DMS114 treated with DMSO at 0.1 percent for 48 hours (cell line): ENCODE measurements around the gene ZNF844.
"Not testable (repeated sequence)": the region's sequence is repeated elsewhere in the genome, so short reads cannot be mapped to it uniquely, and the experiment has no call there.

Experiments
- DNase-seq: peaks from one replicate; lab custom pipeline; 2025; ENCODE audit not compliant: unreplicated experiment; lab: John Stamatoyannopoulos, UW

Gene ZNF844

DNA sequence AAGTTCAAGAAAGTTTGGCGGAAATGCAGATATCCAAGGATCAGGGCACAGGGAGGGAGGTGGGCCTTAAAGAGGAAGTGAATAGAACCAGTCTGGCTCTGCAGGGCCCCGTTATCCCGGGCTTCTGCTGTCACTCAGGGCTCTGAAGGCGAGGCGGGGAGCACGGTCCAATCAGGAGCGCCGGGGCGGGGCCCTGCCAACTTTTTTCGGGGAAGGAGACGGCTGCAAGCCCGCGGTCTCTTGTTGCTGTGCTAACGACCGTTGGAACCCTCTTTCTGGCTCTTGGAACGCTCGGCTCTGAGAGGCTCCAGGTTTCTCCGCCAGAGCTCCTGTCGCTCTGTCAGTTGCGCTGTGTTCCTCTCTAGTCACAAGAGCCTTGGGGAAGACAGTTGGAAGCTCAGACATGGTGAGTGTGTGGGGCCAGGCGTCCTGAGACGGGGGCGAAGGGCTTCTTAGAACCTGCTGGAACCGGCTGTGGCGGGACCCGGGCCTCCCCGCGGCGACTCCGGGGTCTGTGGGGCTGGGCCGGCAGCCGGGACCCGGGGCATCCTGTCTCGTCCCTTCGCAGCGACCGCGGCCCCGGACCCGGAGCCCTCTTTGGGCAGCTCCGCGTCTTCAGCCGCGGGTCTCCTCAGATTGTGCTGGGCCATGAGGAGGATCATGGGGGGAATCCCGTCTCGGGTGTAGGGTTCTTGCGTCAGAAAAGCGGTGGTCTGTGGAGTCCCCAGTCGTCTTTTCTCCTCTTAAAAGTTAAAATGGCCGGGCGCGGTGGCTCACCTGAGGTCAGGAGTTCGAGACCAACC is 27.7 kb downstream of the ZNF844 start:
- DNase-seq: peak; percentile 80

DNA sequence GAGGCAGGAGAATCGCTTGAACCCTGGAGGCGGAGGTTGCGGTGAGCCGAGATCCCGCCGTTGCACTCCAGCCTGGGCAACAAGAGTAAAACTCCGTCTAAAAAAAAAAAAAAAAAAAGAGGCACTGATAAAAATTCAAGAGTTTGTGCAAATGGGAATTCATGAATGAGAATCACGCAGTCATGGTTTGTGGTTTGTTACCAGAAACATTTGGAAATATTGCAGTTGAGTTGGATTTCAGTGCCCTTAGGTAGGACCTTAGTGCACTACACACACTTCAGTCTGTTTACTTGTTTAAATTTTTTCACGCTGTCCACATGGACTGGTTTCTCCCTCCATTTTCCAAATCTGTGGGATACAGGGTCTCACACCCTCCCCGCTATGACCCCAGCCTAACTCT is 28.4 kb downstream of the ZNF844 start:
- DNase-seq: no peak

DNA sequence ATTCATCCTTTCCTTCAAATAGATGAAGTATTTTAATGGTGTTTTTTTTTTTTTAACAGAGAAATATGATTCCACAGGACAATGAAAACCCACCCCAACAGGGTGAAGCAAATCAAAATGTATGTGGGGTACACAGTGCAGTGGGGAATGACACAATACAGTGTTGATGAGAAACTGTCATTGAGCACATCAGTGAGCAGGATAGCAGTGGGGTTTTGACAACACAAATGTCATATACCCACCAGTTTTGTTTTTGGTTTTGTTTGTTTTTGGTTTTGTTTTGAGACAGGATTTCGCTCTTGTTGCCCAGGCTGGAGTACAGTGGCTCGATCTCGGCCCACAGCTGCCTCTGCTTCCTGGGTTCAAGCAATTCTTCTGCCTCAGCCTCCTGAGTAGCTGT is 29.2 kb downstream of the ZNF844 start:
- DNase-seq: no peak

DNA sequence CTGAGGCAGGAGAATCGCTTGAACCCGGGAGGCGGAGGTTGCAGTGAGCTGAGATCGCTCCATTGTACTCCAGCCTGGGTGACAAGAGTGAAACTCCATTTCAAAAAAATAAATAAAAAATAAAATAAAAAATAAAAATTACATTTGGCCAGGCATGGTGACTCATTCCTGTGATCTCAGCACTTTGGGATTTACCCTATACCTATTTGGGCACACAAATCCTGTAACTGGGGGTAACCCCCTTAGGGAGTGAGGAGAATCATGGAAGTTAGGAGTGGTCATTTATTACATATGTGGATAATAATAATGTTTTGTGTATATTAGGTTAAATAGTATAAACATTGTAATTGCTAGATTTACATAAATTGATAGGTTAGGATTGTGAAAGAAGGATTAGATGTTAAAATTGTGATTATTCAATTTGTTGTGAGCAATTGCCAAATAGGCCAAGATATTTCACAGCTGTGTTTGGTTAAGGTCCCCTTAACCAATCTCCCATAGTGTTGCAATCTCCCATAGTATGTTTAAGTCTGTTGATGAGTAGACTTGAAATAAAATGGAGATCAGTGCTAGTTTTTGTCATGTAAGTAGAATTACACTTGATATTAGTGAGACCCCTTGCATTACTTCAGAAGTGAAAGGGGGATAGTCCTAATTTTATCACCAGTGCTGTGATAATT is 30.7 kb downstream of the ZNF844 start:
- no peak for DNase-seq

DNA sequence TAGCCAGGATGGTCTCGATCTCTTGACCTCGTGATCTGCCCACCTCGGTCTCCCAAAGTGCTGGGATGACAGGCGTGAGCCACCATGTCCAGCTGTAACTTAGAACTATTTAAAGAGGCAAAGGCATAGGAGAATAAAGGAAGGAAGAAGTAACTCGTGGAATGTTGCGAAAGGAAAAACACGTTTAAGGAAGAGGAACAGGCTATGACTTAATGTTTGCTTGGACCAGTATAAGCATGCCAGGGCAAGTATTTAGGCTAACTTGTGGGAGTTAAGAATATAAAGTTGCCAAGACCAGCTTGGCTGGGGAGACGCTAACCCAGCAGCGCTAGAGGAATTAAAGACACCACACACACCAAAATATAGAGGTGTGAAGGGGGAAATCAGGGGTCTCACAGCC is 33.5 kb downstream of the ZNF844 start:
- no peak for DNase-seq

DNA sequence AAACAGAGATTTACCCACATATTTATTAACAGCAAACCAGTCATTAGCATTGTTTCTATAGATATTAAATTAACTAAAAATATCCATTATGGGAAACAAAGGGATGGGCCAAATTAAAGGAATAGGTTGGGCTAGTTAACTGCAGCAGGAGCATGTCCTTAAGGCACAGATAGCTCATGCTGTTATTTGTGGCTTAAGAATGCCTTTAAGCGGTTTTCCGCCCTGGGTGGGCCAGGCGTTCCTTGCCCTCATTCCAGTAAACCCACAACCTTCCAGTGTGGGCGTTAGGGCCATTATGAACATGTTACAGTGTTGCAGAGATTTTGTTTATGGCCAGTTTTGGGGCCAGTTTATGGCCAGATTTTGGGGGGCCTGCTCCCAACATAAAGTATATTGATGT is 39.4 kb downstream of the ZNF844 start:
- not testable (repeated sequence) for DNase-seq

DNA sequence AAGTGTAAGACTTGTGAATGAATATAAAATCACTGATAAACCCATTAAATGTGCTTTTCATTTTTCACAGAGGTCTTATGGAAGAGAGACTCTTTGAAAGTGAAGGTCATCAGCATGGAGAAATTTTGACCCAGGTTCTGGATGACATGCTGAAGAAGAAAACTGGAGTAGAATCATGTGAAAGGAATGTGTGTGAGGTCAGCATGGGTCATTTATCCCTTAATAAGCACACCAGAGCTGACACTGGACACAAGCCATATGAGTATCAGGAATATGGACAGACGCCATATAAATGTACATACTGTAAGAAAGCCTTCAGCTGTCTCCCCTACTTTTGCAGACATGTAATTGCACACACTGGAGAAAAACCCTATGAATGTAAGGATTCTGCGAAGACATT is 46.6 kb downstream of the ZNF844 start:
- DNase-seq: no peak

DNA sequence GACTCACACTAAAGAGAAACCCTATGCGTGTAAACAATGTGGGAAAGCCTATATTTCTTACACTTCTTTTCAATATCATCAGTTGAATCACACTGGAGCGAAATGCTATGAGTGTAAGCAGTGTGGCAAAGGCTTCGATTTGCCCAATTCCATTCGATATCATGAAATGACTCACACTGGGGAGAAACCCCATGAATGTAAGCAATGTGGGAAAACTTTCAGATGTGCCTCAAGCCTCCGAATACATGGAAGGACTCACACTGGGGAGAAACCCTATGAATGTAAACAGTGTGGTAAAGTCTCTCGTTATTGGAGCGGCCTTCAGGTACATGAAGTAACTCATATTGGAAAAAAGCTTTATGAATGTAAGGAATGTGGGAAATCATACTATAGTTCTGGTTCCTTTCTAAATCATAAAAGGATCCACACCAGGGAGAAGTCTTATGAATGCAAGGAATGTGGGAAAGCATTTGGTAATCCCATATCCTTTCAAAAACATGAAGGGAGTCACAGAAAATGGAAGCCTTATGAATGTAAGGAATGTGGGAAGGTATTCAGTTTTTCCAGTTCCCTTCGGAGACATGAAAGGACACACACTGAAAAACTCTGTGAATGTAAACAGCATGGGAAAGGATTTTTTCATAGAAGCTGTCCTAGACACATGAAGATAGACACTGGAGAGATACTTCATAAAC is 47.6 kb downstream of the ZNF844 start:
- no peak for DNase-seq

DNA sequence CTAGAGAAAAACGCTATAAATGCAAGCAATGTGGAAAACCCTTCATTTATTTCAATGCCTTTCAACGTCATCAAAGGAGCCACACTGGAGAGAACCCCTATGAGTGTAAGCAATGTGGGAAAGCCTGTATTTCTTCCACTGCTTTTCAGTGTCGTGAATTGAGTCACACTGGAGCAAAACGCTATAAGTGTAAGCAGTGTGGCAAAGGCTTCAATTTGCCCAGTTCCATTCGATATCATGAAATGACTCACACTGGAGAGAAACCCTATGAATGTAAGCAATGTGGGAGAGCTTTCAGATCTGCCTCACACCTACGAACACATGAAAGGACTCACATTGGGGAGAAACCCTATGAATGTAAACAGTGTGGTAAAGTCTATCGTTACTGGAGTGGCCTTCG is 48.2 kb downstream of the ZNF844 start:
- no peak for DNase-seq

DNA sequence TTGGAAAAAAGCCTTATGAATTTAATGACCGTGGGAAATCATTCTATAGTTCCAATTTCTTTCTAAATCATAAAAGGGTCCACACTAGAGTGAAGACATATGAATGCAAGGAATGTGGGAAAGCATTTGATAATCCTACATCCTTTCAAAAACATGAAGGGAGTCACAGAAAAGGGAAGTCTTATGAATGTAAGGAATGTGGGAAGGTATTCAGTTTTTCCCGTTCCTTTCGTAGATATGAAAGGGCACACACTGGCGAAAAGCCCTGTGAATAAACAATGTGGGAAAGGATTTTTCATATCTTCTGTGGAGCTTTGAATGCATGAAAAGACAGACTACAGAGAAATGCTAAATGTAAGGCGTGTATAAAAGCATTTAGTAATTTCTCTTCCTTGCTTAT is 48.6 kb downstream of the ZNF844 start:
- DNase-seq: no peak

DNA sequence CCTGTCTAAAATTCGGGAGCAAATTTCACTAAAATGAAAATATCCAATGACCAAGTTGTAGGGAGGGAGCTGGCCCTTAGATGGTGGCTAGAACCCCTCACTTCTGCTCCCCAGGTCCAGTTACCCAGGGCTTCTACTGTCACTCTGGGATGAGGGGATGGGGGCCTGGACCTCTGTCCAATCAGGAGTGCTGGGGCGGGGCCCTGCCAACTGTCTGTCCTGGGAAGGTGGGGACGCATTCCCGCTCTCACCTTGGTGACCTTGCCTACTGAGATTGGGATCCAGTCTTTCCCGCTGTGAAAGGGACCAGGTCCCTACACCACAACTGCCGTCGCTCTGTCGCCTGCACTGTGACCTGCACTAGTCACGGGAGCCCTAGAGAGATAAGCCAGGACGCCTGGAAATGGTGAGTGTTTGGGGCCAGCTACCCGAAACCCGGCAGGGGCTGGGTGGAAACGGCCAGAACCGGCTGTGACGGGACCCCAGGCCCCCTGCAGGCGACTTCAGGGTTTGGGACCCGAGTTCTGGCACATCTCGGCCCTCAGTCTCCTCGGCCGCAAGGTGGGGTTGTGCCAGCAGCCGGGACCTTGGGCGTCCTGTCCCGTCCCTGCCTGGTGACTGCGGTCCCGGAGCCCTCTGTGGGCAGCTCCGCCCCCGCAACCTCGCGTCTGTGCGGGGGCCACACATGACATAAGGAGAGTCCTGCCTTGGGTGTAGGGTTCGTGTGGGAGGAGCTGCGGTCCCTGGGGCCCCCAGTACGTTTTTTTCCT is 52.9 kb downstream of the ZNF844 start:
- DNase-seq: no peak

DNA sequence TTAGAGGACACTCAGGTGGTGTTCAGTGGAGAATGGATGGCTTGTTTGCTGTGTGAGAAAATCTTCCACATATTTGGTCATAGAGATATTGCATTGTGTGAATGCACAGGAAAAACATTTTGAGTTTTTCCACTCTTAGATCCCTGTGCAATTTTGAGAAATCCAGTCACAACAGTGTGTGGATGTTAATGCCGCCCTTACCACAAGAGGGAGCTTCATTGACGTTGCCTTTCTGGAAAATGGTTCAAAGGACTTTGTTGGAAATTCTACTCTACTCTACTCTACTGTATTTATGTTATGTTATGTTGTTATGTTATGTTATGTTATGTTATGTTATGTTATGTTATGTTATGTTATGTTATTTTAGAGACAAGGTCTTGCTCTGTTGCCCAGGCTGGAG is 62.2 kb downstream of the ZNF844 start:
- no peak for DNase-seq
